ENCODE measurements around the gene ROPN1. TPM values are rescaled to one million over a fixed set of nuclear protein-coding genes. Genes with fewer than 3 reads are reported as not detected.

The ROPN1 gene
- total and polyA plus RNA-seq, 2 of the 13 experiments (the other 11 are each of a cell fraction or from before 2014, with no cell fraction given), result not detected

GRCh38 chr3:123920868-123921267 lies 71.1 kb downstream of the ROPN1 start:
- peaks cover 14% of the 10 kb centered on the region; the same call in 1 of the 2 replicates for H3K9me3 ChIP-seq (ENCODE audit: low read length)
- no TSS peak for BruUV-seq (replicated peaks)
- no peaks in the 10 kb centered on the region for H3K79me2 ChIP-seq (ENCODE audit: insufficient read depth, low read length)

DNA sequence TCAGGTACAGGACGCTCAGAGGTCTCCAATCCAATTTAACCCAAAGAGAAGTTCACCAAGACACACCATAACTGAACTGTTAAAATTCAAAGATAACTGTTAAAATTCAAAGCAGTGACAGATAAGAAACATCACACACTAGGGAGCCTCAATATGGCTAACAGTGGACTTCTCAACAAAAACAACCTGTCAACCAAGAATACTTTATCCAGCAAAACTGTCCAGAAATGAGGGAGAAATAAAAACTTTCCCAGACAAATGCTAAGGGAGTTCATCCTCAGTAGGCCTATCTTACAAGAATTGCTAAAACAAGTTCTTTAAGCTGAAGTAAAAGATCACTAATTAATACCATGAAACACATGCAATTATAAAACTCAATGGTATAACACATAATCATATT lies 71.5 kb downstream of the ROPN1 start:
- intact Hi-C loops (cut with micrococcal nuclease; ENCODE audit: unreplicated experiment), result no loop called here
- Histone ChIP-seq H4K20me1 (ENCODE audit: insufficient read depth, low read length) (no peaks in the 10 kb centered on the region), H3K9ac (ENCODE audit: insufficient read depth, low read depth, low read length) (no peak overlapping the region), H3K27ac (ENCODE audit: extremely low read length, insufficient read depth, low read length) (no peak overlapping the region), H3K27me3 (ENCODE audit: control insufficient read depth in 1 of 2, insufficient read depth in 2 of 2, low read length in 2 of 2) (no peaks in the 10 kb centered on the region), H3K4me3 (replicated peaks in 1 of 3; ENCODE audit: insufficient read depth in 1 of 3, low read depth in 2 of 3, low read length in 3 of 3) (no peak overlapping the region), H3K4me2 (ENCODE audit: low read depth, low read length) (no peak overlapping the region), H3K79me2 (ENCODE audit: insufficient read depth, low read length) (no peaks in the 10 kb centered on the region), H3K4me1 (ENCODE audit: insufficient read depth, low read length) (no peaks in the 10 kb centered on the region), H3K36me3 (replicated peaks in 1 of 2; ENCODE audit: control insufficient read depth in 1 of 2, insufficient read depth in 2 of 2, low read length in 2 of 2) (peaks cover 0 to 21% of the 10 kb centered on the region in 2 experiments; a peak in 2 of 5 replicates), H2AFZ (ENCODE audit: low read length) (no peak overlapping the region), H3K9me3 (ENCODE audit: low read length) (peaks cover 14% of the 10 kb centered on the region; the same call in 1 of the 2 replicates)
- BruUV-seq (replicated peaks), result no TSS peak
- ATAC-seq (no peak), DNase-seq (ENCODE audit: low spot score) (no peak), FAIRE-seq (no peak)
- 94% methylated on average over 1 of the region's 1 CpG for WGBS (ENCODE audit: low lambda C conversion rate)
- CTCF ChIA-PET (ENCODE audit: low intra/inter-chr PET ratio, low total read pairs), result no interaction called here
- peak; percentile 76; the same call in 1 of the 2 replicates for TF ChIP-seq ZNF136 (CRISPR knock-in tag; IDR thresholded peaks at IDR 0.05; ENCODE audit: low read depth)
- TF ChIP-seq ZNF354B (CRISPR knock-in tag; IDR thresholded peaks at IDR 0.05), result no peak
- in situ Hi-C loops (cut with HindIII; ENCODE audit: extremely low pct_ligation_motif_present, low pct_unique_long_range_greater_than_20kb), result no loop called here
- POLR2A ChIA-PET, result no interaction called here

More at GRCh38 chr3:123920868-123921267, 71.1 kb downstream of the ROPN1 start:
- H3K27ac ChIP-seq (ENCODE audit: extremely low read length, insufficient read depth, low read length), result no peak overlapping the region
- peaks cover 0 to 21% of the 10 kb centered on the region in 2 experiments; a peak in 2 of 5 replicates for H3K36me3 ChIP-seq (replicated peaks in 1 of 2; ENCODE audit: control insufficient read depth in 1 of 2, insufficient read depth in 2 of 2, low read length in 2 of 2)
- no peak overlapping the region for H2AFZ ChIP-seq (ENCODE audit: low read length)
- no peaks in the 10 kb centered on the region for H4K20me1 ChIP-seq (ENCODE audit: insufficient read depth, low read length)
- in situ Hi-C loops (cut with HindIII; ENCODE audit: extremely low pct_ligation_motif_present, low pct_unique_long_range_greater_than_20kb), result no loop called here
- ChIA-PET CTCF (ENCODE audit: low intra/inter-chr PET ratio, low total read pairs) (no interaction called here), POLR2A (no interaction called here)
- FAIRE-seq, result no peak
- no peaks in the 10 kb centered on the region for H3K4me1 ChIP-seq (ENCODE audit: insufficient read depth, low read length)
- H3K4me2 ChIP-seq (ENCODE audit: low read depth, low read length), result no peak overlapping the region
- H3K4me3 ChIP-seq (replicated peaks in 1 of 3; ENCODE audit: insufficient read depth in 1 of 3, low read depth in 2 of 3, low read length in 3 of 3), result no peak overlapping the region
- no peak for ATAC-seq
- intact Hi-C loops (cut with micrococcal nuclease; ENCODE audit: unreplicated experiment), result no loop called here
- H3K9ac ChIP-seq (ENCODE audit: insufficient read depth, low read depth, low read length), result no peak overlapping the region
- no peaks in the 10 kb centered on the region for H3K27me3 ChIP-seq (ENCODE audit: control insufficient read depth in 1 of 2, insufficient read depth in 2 of 2, low read length in 2 of 2)
- no peak for TF ChIP-seq ZNF660 (CRISPR knock-in tag; IDR thresholded peaks at IDR 0.05; ENCODE audit: borderline replicate concordance, low read depth)
- no peak for DNase-seq (ENCODE audit: low spot score)

Data from HepG2 (cell line).